Activated T-helper 1 cell treated with anti-CD3 and anti-CD28 coated beads, Interleukin-12 subunit alpha, Interleukin-12 subunit beta, Interleukin-2, Interleukin-4 antibody, amounts not matched to agents 30 ng/mL and 10 ng/mL and 1 ng/mL, durations not matched to agents 14 hours and 24 hours and 36 hours (primary cell): ENCODE measurements around the gene CCR6. TPM values are rescaled to one million over a fixed set of nuclear protein-coding genes. Genes with fewer than 3 reads are reported as not detected.
A peak's percentile ranks its signal among the peaks of the same experiment; 100 is the strongest.

ENCODE experiments used
- DNase-seq: peaks from one replicate; pipeline ENCODE4 v3.0.0; 2021; ENCODE audit warnings: low spot score
- H3K27ac Mint-ChIP-seq: one replicate; pipeline ENCODE4 v1.8.0; 2021; ENCODE audit warnings: mild to moderate bottlenecking, mixed read lengths
- H3K27me3 Mint-ChIP-seq: one replicate; pipeline ENCODE4 v1.8.0; 2022; ENCODE audit warnings: mild to moderate bottlenecking, moderate library complexity, mixed read lengths; ENCODE audit not compliant: insufficient read depth
- H3K36me3 Mint-ChIP-seq: one replicate; pipeline ENCODE4 v1.8.0; 2021; ENCODE audit warnings: low read depth, mixed read lengths
- H3K4me1 Mint-ChIP-seq: one replicate; pipeline ENCODE4 v1.8.0; 2021; ENCODE audit warnings: low read depth, mixed read lengths
- H3K4me3 Mint-ChIP-seq: one replicate; pipeline ENCODE4 v1.8.0; 2021; ENCODE audit warnings: mild to moderate bottlenecking, moderate library complexity, mixed read lengths
- H3K9me3 Mint-ChIP-seq: one replicate; pipeline ENCODE4 v1.8.0; 2021; ENCODE audit warnings: mixed read lengths
- intact Hi-C: fragments of 100-400 bp; cut with micrococcal nuclease; formaldehyde crosslinking; loops from one replicate; pipeline ENCODE4 v1.15.1; 2024
- total RNA-seq: library from RNA; stranded (reverse); gene quantifications from 2 replicates; pipeline ENCODE4 v1.2.3, GENCODE V29; 2022

The CCR6 gene
- total RNA-seq, 1 donor from 2014 or later, result not detected

- DNase-seq, result no peak
- intact Hi-C loops, result no loop called here
- Mint-ChIP-seq H3K9me3 (no peaks in the 10 kb centered on the region), H3K36me3 (no peaks in the 10 kb centered on the region), H3K27me3 (peaks cover 2% of the 10 kb centered on the region), H3K4me3 (no peak overlapping the region), H3K4me1 (no peaks in the 10 kb centered on the region), H3K27ac (no peak overlapping the region)
Measured at GRCh38 chr6:167129159-167129558, 6.3 kb downstream of the CCR6 start.

DNA sequence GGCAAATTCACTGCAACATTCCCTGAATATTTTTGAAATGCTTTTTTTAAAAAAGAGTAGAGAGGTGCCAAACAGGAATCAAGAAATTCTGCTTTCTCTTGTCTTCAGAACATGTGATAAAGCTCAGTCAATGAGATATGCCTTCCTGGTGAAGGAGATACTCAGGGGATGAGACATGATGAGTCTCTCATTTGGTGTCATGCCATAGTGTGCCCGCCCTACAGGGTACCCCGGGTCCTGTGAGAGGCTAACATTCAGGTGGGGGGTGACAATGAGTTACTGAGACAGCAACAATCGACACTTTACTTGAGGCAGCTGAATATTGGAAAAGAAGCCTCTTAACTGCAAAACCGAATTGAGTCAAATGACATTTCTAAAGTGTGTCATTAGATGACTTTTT, 6.7 kb downstream of the CCR6 start:
- H3K27ac Mint-ChIP-seq, result no peak overlapping the region
- H3K9me3 Mint-ChIP-seq, result no peaks in the 10 kb centered on the region
- H3K4me3 Mint-ChIP-seq, result no peak overlapping the region
- no peaks in the 10 kb centered on the region for H3K4me1 Mint-ChIP-seq
- DNase-seq, result no peak
- intact Hi-C loops, result no loop called here
- no peaks in the 10 kb centered on the region for H3K36me3 Mint-ChIP-seq
- peaks cover 2% of the 10 kb centered on the region for H3K27me3 Mint-ChIP-seq

DNA sequence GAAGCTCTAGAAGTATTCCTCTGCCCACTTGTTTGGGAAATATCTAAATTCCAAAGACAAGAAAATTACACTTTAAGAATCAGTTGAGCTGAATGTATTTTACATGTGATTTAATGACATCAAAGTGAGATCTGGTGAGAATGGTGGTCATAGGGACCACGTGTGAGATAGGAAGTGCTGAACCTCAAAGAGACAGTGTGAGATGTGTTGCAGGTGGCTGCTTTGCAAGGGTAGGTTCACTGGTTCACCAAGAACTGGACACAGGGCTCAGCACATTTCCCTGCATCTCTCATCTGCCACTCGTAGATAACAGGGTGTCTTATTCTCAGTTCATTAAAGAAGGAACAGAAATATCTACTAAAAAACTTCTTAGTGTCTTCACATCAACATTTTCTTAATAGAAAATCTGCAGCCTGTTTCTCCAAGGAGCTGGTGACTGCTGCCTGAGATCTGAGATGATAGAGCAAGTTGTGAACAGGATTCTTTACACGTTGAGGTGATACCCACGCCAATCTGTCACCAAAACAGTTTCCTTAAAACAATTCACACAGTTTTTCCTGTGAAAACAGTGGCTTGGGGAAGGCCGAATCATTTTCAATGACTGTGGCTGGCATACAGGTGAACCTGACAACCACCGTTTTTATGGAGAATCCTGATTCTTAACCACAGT, 7.2 kb downstream of the CCR6 start:
- Mint-ChIP-seq H3K27ac (no peak overlapping the region), H3K27me3 (peaks cover under 1% of the 10 kb centered on the region), H3K4me3 (no peak overlapping the region), H3K4me1 (no peaks in the 10 kb centered on the region), H3K9me3 (no peaks in the 10 kb centered on the region), H3K36me3 (no peaks in the 10 kb centered on the region)
- no peak for DNase-seq
- intact Hi-C loops, result no loop called here

DNA sequence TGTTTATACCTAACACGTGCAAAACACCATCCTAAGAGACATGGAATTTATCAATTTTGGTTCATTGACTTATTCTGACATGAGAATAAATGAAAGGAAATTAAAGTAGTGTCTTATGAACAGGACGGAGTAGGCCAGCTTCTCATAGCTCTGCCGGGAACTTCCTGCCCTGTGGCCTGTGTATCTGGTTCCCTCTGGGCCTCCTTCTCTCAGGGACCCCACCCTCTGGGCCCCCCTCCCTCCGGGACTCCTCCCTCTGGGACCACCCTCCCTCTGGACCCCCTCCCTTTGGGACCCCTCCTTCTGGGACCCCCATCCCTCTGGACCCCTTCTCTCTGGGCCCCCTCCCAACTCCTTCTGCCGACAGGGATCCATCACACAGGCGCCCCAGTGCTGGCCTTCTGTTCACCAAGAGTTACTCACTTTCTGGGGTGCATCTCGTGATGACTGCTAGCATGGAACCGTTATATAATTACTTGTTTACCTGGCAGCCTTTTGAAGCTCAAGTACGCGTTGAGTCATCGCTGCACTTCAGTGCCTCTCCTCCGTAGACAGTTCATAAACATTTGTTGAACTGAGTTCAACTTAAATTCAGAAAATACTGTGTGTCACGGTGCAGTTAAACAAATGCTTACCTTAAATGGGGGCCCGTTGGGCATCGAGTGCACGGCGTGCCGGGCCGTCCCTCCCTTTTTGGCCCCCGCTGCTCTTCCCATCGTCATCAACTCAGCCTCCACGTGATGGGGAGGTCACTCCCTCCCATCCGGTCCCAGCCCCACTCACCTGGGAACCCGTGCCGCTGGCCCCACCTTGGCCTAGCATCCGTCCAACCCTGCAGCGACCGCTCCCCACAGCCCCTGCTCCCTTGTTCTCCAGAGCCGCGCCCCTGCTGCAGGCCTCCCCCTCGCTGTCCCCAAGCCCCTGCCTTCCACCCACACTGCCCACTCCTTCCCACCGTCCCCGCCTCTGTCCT, 8.1 kb downstream of the CCR6 start:
- Mint-ChIP-seq H3K27ac (no peak overlapping the region), H3K36me3 (no peaks in the 10 kb centered on the region), H3K27me3 (peaks cover 3% of the 10 kb centered on the region), H3K9me3 (no peaks in the 10 kb centered on the region), H3K4me3 (no peak overlapping the region), H3K4me1 (no peaks in the 10 kb centered on the region)
- intact Hi-C loops, result no loop called here
- no peak for DNase-seq

DNA sequence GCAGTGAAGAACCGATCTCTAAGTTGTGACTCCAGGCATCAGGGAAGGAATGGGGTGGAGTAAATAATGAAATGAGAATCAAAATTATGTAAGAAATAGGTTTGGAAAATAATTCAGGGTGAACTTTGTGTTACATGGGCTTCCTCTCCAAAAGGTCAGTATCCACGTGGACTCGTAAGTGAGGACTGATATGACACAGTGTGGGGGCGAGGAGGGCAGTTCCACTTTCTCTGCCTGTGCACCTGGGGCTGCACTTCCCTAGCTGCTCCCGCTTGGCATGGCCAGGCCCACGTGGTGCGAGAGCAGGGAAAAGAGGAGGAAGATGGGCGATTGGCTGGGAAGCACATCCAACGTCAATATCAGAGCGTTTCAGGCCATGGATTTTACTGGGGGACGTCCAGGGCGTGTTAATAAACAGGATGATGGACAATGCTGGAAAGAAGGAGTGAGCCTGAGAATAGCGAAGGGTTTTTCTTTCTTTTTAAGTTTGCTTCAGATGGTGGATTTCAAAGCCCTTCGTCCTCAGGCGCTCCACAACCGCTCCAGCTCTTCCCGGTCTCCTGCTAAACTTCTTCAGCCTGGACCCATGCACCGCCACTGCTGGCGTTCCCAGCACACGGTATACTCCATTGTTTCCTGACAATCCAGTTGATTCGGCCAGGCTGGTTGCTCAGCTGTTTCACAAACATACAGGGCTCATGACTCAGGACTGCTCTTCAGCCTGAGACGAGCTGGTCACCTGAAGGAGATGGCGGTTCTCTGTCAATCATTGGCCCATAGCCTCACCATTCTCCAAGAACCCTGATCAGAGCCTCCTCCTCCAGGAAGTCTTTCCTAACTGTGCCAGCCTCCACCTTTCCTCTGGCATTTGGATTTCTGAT, 11.8 kb downstream of the CCR6 start:
- intact Hi-C loops, result no loop called here
- H3K4me1 Mint-ChIP-seq, result no peaks in the 10 kb centered on the region
- H3K36me3 Mint-ChIP-seq, result no peaks in the 10 kb centered on the region
- no peak overlapping the region for H3K4me3 Mint-ChIP-seq
- no peak overlapping the region for H3K27ac Mint-ChIP-seq
- DNase-seq, result no peak
- H3K9me3 Mint-ChIP-seq, result no peaks in the 10 kb centered on the region
- H3K27me3 Mint-ChIP-seq, result peaks cover 12% of the 10 kb centered on the region

GRCh38 chr6:167136376-167136775, 13.5 kb downstream of the CCR6 start:
- Mint-ChIP-seq H3K9me3 (no peaks in the 10 kb centered on the region), H3K4me3 (no peak overlapping the region), H3K36me3 (no peaks in the 10 kb centered on the region), H3K4me1 (no peaks in the 10 kb centered on the region), H3K27me3 (peaks cover 13% of the 10 kb centered on the region), H3K27ac (no peak overlapping the region)
- no peak for DNase-seq
- intact Hi-C loops, result no loop called here

DNA sequence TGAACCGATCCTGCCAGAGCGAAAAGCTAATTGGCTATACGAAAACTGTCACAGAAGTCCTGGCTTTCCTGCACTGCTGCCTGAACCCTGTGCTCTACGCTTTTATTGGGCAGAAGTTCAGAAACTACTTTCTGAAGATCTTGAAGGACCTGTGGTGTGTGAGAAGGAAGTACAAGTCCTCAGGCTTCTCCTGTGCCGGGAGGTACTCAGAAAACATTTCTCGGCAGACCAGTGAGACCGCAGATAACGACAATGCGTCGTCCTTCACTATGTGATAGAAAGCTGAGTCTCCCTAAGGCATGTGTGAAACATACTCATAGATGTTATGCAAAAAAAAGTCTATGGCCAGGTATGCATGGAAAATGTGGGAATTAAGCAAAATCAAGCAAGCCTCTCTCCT, 14.2 kb downstream of the CCR6 start:
- no peaks in the 10 kb centered on the region for H3K36me3 Mint-ChIP-seq
- H3K27ac Mint-ChIP-seq, result no peak overlapping the region
- H3K4me1 Mint-ChIP-seq, result no peaks in the 10 kb centered on the region

DNA sequence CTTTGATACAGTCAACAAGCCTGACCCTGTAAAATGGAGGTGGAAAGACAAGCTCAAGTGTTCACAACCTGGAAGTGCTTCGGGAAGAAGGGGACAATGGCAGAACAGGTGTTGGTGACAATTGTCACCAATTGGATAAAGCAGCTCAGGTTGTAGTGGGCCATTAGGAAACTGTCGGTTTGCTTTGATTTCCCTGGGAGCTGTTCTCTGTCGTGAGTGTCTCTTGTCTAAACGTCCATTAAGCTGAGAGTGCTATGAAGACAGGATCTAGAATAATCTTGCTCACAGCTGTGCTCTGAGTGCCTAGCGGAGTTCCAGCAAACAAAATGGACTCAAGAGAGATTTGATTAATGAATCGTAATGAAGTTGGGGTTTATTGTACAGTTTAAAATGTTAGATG, 15.0 kb downstream of the CCR6 start:
- Mint-ChIP-seq H3K36me3 (no peaks in the 10 kb centered on the region), H3K4me3 (no peak overlapping the region), H3K4me1 (no peaks in the 10 kb centered on the region), H3K27ac (no peak overlapping the region), H3K9me3 (no peaks in the 10 kb centered on the region), H3K27me3 (peaks cover 13% of the 10 kb centered on the region)
- intact Hi-C loops, result no loop called here
- DNase-seq, result no peak

More for the DNA sequence above, 14.2 kb downstream of the CCR6 start:
- intact Hi-C loops, result no loop called here
- no peak for DNase-seq
- H3K4me3 Mint-ChIP-seq, result no peak overlapping the region
- H3K9me3 Mint-ChIP-seq, result no peaks in the 10 kb centered on the region
- peaks cover 13% of the 10 kb centered on the region for H3K27me3 Mint-ChIP-seq

DNA sequence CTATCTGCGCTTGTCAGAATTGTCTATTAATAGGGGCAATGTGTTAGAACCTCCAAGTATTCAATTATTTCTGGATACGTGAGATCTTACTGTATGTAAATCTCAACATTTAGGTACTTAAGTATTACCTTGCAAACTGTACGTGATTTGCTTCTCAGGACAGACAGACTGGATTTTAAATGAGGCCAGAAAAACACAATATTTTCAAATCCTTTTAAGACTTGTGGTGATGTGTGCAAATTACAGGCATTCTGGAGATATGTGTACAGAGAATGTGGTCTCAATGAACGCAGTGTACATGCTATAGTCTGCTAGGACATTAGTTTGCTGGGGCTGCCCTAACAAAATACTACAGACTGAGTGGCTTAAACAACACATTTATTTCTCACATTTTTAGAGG, 16.9 kb downstream of the CCR6 start:
- peaks cover 13% of the 10 kb centered on the region for H3K27me3 Mint-ChIP-seq
- no peak overlapping the region for H3K4me3 Mint-ChIP-seq
- DNase-seq, result no peak
- no peaks in the 10 kb centered on the region for H3K4me1 Mint-ChIP-seq
- intact Hi-C loops, result loop anchor here (5.0 kb wide), 1 partner anchor 142 kb away; the partner anchor contains the start of gene CEP43
- H3K36me3 Mint-ChIP-seq, result no peaks in the 10 kb centered on the region
- H3K27ac Mint-ChIP-seq, result no peak overlapping the region
- no peaks in the 10 kb centered on the region for H3K9me3 Mint-ChIP-seq

DNA sequence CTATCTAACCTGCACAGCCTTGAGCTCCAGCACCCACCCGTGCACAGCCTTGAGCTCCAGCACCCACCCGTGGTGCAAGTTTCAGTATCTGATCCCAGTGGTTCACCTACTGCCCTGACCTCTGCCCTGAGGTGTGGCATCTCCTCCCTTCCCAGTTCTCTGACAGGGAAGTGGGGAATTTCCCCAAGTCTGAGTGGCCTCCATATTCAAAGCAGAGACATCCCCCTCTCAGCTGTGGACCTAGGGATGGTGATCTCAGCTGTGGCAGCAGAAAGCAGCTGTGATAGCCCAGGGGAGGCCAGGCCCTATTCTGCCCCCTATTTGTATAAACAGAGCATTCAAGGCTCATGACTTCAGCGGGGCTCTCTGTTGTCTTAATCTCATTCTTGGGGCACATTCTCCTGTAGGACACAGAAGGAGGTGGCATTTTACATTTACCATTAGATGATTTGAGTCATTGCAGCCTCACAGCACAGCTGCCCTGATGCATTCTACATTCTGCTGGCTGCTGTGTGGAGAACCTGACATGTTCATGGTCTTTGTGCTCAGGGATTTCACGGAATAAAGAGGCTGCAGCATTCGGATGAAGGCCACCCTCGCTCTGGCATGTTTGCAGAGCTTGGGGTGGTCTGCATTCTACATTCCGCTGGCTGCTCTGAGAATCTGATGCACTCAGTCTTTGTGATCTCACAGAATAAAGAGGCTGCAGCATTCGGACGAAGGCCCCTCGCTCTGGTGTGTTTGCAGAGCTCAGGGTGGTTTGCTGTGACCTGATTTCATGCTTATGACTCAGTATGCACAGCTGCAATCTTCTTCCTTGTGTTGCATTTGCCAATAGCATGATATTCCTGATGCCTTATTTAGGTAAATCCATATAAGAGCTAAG, 17.9 kb downstream of the CCR6 start:
- no peaks in the 10 kb centered on the region for H3K4me1 Mint-ChIP-seq
- H3K4me3 Mint-ChIP-seq, result no peak overlapping the region
- H3K27ac Mint-ChIP-seq, result no peak overlapping the region
- H3K36me3 Mint-ChIP-seq, result no peaks in the 10 kb centered on the region
- DNase-seq, result no peak
- intact Hi-C loops, result loop anchor here (5.0 kb wide), 1 partner anchor 144 kb away; the partner anchor contains the start of gene CEP43
- no peaks in the 10 kb centered on the region for H3K9me3 Mint-ChIP-seq
- H3K27me3 Mint-ChIP-seq, result peaks cover 11% of the 10 kb centered on the region

DNA sequence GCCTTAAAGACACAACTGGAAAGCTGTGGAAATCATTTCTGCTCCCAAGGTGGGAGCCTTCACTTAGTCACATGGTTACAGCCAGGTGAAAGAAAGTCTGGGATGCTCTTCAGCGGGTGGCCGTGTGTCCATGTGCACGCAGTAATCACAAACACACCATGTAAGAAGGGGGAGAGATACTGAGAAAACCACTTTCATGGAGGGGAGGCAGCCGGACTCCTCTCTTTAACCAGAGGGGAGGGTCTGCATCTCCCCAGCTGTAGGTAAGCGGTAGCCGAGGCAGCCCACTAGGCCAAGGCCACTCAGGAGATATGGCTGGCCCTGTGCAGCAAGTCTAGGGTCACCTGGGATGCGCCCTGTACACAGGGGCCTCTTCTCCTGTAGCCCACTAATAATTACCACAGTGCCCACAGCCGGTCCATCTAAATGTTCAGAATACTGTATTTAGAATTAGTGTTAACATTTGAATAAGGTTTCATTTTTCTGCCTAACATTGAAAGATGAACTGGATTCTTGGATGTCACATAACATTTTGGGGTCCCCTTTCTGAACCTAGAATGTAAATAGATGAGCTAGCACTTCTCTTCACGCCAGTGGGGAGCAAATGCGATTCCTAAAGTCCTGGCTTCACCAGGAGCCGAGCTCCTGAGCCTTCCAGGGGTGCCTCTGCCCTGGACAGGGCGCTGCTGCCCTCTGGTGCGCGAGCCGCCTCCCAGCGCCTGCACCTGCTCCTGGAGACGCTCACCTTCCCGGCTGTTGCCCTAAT, 19.0 kb downstream of the CCR6 start:
- peak; percentile 8 for DNase-seq
- no peak overlapping the region for H3K27ac Mint-ChIP-seq
- no peaks in the 10 kb centered on the region for H3K9me3 Mint-ChIP-seq
- intact Hi-C loops, result loop anchor here (1.0 to 5.0 kb wide), 4 partner anchors 62 to 367 kb away; partner anchors contain the start of gene CEP43
- no peaks in the 10 kb centered on the region for H3K4me1 Mint-ChIP-seq
- H3K4me3 Mint-ChIP-seq, result no peak overlapping the region
- H3K27me3 Mint-ChIP-seq, result peaks cover 6% of the 10 kb centered on the region
- no peaks in the 10 kb centered on the region for H3K36me3 Mint-ChIP-seq
